ENCODE measurements around the gene ATP6V1G2.

ATP6V1G2 gene

DNA sequence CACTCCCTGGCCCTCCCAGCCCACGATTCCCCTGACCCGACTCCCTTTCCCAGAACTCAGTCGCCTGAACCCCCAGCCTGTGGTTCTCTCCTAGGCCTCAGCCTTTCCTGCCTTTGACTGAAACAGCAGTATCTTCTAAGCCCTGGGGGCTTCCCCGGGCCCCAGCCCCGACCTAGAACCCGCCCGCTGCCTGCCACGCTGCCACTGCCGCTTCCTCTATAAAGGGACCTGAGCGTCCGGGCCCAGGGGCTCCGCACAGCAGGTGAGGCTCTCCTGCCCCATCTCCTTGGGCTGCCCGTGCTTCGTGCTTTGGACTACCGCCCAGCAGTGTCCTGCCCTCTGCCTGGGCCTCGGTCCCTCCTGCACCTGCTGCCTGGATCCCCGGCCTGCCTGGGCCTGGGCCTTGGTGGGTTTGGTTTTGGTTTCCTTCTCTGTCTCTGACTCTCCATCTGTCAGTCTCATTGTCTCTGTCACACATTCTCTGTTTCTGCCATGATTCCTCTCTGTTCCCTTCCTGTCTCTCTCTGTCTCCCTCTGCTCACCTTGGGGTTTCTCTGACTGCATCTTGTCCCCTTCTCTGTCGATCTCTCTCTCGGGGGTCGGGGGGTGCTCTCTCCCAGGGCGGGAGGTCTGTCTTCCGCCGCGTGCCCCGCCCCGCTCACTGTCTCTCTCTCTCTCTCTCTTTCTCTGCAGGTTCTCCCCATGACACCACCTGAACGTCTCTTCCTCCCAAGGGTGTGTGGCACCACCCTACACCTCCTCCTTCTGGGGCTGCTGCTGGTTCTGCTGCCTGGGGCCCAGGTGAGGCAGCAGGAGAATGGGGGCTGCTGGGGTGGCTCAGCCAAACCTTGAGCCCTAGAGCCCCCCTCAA, 25.9 kb upstream of the ATP6V1G2 start, which contains the start of gene LTA:
Gene LTA (plus strand): TSS at position 249 of the 871 bp plus-strand sequence. CDS start 454 bp downstream, at position 703.
- peak in 1 of 2 donors; percentile 70 for DNase-seq (ENCODE audit: low spot score in 2 of 2)
- peak; percentile 55 for ATAC-seq (replicated peaks; ENCODE audit: extremely low read depth, poor library complexity, severe bottlenecking)
- peak within 1 kb of the TSS; percentile 91 for H3K4me3 Mint-ChIP-seq

DNA sequence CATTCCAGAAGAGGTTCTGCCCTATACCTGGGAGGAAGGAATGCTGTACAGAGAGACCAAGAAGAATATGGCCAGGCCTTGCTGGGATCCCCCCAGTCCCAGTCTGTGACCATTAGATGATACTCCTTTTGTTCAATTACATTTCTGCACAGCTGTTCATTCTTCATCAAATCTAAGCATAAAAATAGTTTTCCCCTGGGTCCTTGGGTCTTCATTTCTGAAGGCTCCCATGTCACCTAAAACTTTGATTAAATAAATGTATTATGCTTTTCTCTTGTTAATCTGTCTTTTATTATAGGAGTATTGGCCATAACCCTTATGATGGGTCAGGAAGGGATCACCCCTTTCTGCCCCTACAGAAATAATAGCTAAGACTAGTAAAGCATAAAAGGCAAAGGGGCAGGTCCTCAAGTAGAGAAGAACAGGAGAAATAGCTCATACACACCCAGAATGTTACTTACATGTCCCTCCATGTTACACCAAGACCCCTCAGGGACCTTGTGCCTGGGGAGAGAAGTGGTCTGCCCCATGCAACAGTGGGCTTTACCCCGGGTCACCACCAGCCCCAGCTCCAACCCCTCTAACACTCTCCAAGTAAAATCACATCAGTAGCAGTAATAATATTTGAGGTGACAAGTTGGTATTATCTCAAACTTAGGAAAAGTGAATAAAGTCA, 23.6 kb upstream of the ATP6V1G2 start:
- DNase-seq (ENCODE audit: low spot score in 2 of 2) (no peak), ATAC-seq (replicated peaks; ENCODE audit: extremely low read depth, poor library complexity, severe bottlenecking) (no peak)
- Mint-ChIP-seq H3K4me3 (peak overlapping the region; percentile 65), H3K4me1 (peaks cover 79% of the 10 kb centered on the region), H3K27me3 (no peaks in the 10 kb centered on the region), H3K36me3 (ENCODE audit: insufficient read depth) (peaks cover 39% of the 10 kb centered on the region), H3K9me3 (no peaks in the 10 kb centered on the region), H3K27ac (ENCODE audit: low read depth) (peak overlapping the region; percentile 99)

More for the DNA sequence above, 25.9 kb upstream of the ATP6V1G2 start, which contains the start of gene LTA:
- H3K4me1 Mint-ChIP-seq = peaks cover 93% of the 10 kb centered on the region
- peak within 1 kb of the TSS; percentile 99 for H3K27ac Mint-ChIP-seq (ENCODE audit: low read depth)
- no peaks in the 10 kb centered on the region for H3K9me3 Mint-ChIP-seq
- H3K36me3 Mint-ChIP-seq (ENCODE audit: insufficient read depth) = peaks cover 44% of the 10 kb centered on the region
- no peaks in the 10 kb centered on the region for H3K27me3 Mint-ChIP-seq

DNA sequence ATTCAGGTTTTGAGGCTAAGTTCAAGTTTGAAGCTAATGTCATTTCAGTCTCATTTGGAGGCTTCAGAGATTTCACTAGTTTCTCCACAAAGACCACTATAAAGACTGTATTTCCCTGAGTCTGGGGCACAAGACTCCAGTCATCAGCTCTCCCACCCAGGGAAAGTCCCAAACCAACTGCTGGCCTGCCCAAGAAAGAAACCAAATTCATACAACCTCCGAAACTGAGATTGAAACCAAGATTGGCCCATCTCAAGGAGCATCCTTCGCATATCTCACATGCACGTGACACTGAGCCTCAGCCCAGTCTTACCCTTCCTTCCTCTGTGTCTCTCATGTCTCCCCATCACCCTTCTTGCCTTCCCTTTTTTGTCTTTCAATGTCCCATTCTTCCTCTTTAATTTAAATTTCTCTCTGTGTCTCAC, 22.1 kb upstream of the ATP6V1G2 start:
- Mint-ChIP-seq H3K27me3 (no peaks in the 10 kb centered on the region), H3K9me3 (no peaks in the 10 kb centered on the region), H3K4me1 (peaks cover 77% of the 10 kb centered on the region), H3K36me3 (ENCODE audit: insufficient read depth) (peaks cover 43% of the 10 kb centered on the region), H3K27ac (ENCODE audit: low read depth) (peak overlapping the region; percentile 99), H3K4me3 (peak overlapping the region; percentile 65)
- DNase-seq (ENCODE audit: low spot score in 2 of 2) (peak in 1 of 2 donors; percentile 74), ATAC-seq (replicated peaks; ENCODE audit: extremely low read depth, poor library complexity, severe bottlenecking) (peak; percentile 80)

DNA sequence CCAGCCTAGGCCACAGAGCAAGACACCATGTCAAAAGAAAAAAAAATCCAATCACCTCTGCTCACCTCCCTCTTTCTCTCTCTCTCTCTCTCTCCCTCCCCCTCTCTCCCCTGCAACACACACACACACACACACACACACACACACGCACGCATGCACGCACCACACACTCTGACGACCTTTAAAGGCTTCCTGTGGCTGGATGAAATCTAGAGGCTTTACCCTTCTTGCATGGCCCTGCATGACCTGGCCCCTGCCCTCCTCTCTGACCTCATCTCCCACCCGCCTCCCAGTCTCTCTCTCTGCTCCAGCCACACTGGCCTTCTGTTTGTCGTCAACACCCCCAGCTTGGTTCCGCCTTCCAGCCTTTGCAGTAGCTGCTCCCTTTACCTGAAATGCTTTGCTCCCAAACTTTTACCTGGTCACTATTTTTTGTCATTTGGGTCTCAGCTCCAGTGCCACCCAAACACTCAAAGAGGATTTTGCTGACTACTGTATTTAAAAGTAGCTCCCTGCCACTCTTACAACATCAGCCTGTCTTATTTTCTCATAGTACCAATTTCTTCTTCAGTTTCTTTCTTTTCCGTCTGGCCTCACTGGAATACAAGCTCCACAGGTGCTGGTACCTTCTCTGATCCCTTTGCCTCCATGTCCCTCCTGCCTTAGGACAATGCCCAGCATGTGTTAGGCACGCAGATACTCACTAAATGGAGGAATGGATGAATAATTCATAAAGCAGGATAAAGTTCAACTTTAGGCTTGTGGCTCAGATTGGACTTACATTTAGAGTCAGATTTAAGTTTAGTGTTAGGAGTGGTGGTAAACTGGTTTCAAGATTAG, 21.3 kb upstream of the ATP6V1G2 start:
- H3K4me3 Mint-ChIP-seq = peak overlapping the region; percentile 65

DNA sequence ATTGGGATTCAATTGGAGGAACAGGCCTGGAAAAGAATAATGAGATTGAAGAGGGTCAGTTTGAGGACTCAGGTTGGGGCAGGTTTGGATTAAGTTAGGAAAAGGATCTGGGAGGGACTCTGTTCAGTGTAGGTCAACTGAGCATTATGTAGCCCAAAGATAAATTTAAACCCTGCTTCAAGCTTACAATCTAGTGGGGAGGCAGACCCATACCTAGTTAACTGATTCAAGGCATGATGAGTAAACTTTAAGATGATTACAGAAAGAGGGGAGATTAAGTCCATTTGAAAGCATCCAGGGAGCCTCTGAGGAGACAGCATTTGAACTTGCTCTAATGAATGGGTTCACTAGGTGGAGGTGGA, 14.3 kb upstream of the ATP6V1G2 start:
- Mint-ChIP-seq H3K27ac (ENCODE audit: low read depth) (peak overlapping the region; percentile 96), H3K27me3 (no peaks in the 10 kb centered on the region), H3K9me3 (no peaks in the 10 kb centered on the region), H3K36me3 (ENCODE audit: insufficient read depth) (peaks cover 21% of the 10 kb centered on the region), H3K4me3 (peak overlapping the region; percentile 84), H3K4me1 (peaks cover 74% of the 10 kb centered on the region)
- no peak for ATAC-seq (replicated peaks; ENCODE audit: extremely low read depth, poor library complexity, severe bottlenecking)
- no peak for DNase-seq (ENCODE audit: low spot score in 2 of 2)

More for the DNA sequence above, 21.3 kb upstream of the ATP6V1G2 start:
- Mint-ChIP-seq H3K36me3 (ENCODE audit: insufficient read depth) (peaks cover 39% of the 10 kb centered on the region), H3K27me3 (no peaks in the 10 kb centered on the region), H3K9me3 (no peaks in the 10 kb centered on the region), H3K4me1 (peaks cover 69% of the 10 kb centered on the region), H3K27ac (ENCODE audit: low read depth) (peak overlapping the region; percentile 99)
- ATAC-seq (replicated peaks; ENCODE audit: extremely low read depth, poor library complexity, severe bottlenecking) (no peak), DNase-seq (ENCODE audit: low spot score in 2 of 2) (peak in 1 of 2 donors; percentile 25)

DNA sequence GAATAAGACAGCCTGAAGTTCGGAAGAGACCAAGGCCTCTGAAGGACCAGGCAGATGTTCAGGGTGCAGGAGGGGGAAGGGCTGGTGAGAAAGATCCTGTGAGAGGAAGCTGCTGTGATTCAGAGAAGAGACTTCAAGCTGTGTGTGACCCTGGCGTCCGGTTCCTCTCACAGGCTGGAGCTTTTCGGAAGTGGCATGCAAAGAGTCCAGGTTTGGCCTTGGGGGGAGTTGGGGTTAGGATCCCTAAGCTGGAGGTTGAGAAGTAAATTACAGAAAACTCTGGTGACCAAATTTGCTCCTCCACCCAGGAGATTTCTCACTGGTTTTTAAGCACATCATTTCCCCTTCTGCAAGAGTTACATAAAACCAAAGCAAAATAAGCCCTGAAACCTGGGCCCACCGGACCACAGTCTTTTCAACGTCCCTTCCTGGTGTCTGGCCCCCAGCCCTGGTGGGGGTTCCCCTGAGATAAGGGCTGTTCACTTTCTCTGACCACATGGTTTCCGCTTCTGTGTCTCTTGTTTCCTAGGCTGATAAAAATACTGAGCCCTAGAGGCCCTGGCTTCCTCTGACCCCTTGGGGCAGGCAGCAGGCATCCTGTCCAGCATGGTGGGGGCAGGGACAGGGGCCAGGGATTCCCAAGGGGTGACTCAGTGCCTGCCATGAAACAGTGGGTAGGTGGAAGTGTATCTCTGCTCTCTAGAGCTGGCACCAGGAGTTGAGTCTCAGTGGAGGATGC, 13.7 kb upstream of the ATP6V1G2 start:
- Mint-ChIP-seq H3K4me1 (peaks cover 70% of the 10 kb centered on the region), H3K27me3 (no peaks in the 10 kb centered on the region), H3K36me3 (ENCODE audit: insufficient read depth) (peaks cover 16% of the 10 kb centered on the region), H3K9me3 (no peaks in the 10 kb centered on the region), H3K27ac (ENCODE audit: low read depth) (peak overlapping the region; percentile 96), H3K4me3 (peak overlapping the region; percentile 84)
- ATAC-seq (replicated peaks; ENCODE audit: extremely low read depth, poor library complexity, severe bottlenecking) (peak; percentile 65), DNase-seq (ENCODE audit: low spot score in 2 of 2) (peak in 1 of 2 donors; percentile 33)

DNA sequence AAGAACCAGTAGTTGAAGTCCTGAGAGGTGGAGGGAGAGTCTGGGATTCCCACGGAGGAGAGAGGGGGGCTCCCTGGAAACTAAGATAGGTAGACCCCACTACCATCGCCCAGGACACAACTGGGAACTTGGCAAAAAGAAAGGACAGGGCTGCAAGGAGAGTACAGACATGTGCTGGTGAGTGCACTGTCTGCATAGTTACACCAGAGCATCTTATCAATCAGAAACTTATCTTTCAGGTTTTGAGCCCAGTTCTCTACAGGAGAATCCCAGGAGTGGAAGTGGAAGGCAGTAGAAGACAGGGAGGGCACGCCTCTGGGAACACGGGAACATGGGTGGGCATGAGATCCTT, 13.2 kb upstream of the ATP6V1G2 start:
- ATAC-seq (replicated peaks; ENCODE audit: extremely low read depth, poor library complexity, severe bottlenecking) (peak; percentile 35), DNase-seq (ENCODE audit: low spot score in 2 of 2) (no peak)
- peaks cover 65% of the 10 kb centered on the region for H3K4me1 Mint-ChIP-seq
- H3K9me3 Mint-ChIP-seq = no peaks in the 10 kb centered on the region
- H3K27ac Mint-ChIP-seq (ENCODE audit: low read depth) = peak overlapping the region; percentile 96
- H3K27me3 Mint-ChIP-seq = no peaks in the 10 kb centered on the region
- H3K36me3 Mint-ChIP-seq (ENCODE audit: insufficient read depth) = peaks cover 15% of the 10 kb centered on the region
- peak overlapping the region; percentile 84 for H3K4me3 Mint-ChIP-seq

DNA sequence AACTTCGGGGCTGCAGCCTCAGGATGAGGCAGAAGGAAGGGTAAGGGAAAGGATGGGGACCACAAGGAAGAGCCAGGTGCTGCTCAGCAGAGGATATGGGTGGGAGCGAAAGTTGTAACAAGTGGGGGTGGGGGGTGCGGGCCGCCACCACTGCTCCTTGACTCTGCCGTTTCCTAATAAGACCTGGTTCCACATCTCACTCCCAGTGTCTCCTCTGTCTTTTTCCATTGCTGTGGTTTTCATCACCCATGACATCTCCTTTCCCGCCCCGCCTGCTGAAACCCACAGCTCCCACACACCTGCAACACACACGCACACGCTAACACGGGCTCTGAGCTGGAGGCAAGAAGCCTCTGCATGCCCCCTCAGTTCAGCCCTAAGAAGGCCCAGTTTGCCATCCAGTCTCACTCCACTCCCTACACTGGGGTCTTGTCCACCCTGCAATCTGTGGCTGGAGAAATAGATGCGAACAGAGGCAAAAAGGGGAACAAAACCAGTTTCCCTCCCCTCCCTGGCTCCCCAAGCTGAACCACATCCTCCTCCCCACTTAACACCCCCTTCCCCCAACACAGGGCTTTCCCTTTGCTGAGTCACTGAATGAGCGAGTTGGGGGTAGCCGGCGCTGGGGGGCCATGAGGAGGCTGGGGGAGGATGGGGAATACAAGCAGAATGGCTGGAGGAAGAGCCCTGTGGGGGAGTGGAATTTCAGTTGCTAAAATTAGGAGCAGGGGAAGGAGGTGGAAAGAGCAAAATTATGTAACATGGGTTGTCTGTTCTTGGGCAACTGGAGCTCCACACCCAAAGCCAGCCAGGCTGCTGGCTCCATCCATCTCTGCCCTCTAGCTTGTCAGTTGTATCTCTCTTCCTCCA, 12.5 kb upstream of the ATP6V1G2 start:
- peak overlapping the region; percentile 84 for H3K4me3 Mint-ChIP-seq
- peaks cover 61% of the 10 kb centered on the region for H3K4me1 Mint-ChIP-seq
- no peaks in the 10 kb centered on the region for H3K27me3 Mint-ChIP-seq
- H3K9me3 Mint-ChIP-seq = no peaks in the 10 kb centered on the region
- H3K27ac Mint-ChIP-seq (ENCODE audit: low read depth) = peak overlapping the region; percentile 96
- peak; percentile 85 for ATAC-seq (replicated peaks; ENCODE audit: extremely low read depth, poor library complexity, severe bottlenecking)
- peak in 1 of 2 donors; percentile 61 for DNase-seq (ENCODE audit: low spot score in 2 of 2)
- peaks cover 13% of the 10 kb centered on the region for H3K36me3 Mint-ChIP-seq (ENCODE audit: insufficient read depth)

DNA sequence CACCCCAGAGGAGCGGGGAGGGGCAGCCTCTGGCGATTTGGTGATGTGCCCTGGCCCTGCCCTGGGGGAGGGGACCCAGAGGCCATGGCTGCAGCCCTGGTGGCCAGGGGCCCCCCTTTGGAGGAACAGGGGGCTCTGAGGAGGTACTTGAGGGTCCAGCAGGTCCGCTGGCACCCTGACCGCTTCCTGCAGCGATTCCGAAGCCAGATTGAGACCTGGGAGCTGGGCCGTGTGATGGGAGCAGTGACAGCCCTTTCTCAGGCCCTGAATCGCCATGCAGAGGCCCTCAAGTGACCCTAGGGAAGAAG, 11.9 kb upstream of the ATP6V1G2 start:
- Mint-ChIP-seq H3K27ac (ENCODE audit: low read depth) (peak overlapping the region; percentile 96), H3K9me3 (no peaks in the 10 kb centered on the region), H3K4me1 (peaks cover 57% of the 10 kb centered on the region), H3K27me3 (no peaks in the 10 kb centered on the region), H3K4me3 (peak overlapping the region; percentile 84), H3K36me3 (ENCODE audit: insufficient read depth) (peaks cover 12% of the 10 kb centered on the region)
- DNase-seq (ENCODE audit: low spot score in 2 of 2) (no peak), ATAC-seq (replicated peaks; ENCODE audit: extremely low read depth, poor library complexity, severe bottlenecking) (no peak)

DNA sequence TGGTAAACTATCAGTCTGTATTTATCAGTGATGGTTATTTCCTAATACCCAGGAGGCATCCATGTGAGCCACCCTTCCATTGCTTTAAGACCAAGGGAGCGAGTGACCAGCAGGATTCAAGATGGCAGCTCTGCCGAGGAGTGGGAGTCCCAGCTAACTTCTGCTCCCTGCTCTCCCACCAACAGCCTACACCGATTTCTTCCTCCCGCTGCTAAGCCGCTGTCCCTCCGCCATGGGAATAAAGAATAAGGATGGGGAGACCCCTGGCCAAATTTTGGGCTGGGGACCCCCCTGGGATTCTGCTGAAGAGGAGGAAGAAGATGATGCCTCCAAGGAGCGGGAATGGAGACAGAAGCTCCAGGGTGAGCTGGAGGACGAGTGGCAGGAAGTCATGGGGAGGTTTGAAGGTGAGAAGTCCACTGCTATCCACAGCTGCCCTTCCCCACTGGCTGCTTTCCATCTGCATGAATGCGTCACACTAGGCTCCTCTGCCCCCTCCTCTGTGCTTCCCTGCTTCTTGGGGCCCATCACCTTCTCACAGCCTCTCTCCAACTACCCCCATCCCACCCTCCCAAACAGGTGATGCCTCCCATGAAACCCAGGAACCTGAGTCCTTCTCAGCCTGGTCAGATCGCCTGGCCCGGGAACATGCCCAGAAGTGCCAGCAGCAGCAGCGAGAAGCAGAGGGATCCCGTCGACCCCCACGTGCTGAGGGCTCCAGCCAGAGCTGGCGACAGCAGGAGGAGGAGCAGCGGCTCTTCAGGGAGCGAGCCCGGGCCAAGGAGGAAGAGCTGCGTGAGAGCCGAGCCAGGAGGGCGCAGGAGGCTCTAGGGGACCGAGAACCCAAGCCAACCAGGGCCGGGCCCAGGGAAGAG, 11.3 kb upstream of the ATP6V1G2 start:
- Mint-ChIP-seq H3K27ac (ENCODE audit: low read depth) (peak overlapping the region; percentile 96), H3K36me3 (ENCODE audit: insufficient read depth) (peaks cover 12% of the 10 kb centered on the region), H3K9me3 (no peaks in the 10 kb centered on the region), H3K4me1 (peaks cover 57% of the 10 kb centered on the region), H3K27me3 (no peaks in the 10 kb centered on the region), H3K4me3 (peak overlapping the region; percentile 84)
- DNase-seq (ENCODE audit: low spot score in 2 of 2) (no peak), ATAC-seq (replicated peaks; ENCODE audit: extremely low read depth, poor library complexity, severe bottlenecking) (no peak)
